Measurements from ENCODE around the gene COPS9.

GRCh38 chr2:240155745-240156390 lies 19.8 kb upstream of the COPS9 start:
- TF ChIP-seq CTCF (conservative IDR thresholded peaks at IDR 0.05 in 1 of 2, IDR thresholded peaks at IDR 0.05 in 1 of 2; ENCODE audit: extremely low read depth in 1 of 2, insufficient read depth in 1 of 2, low read depth in 1 of 2, low read length in 2 of 2) (no peak), EZH2 (IDR thresholded peaks at IDR 0.05; ENCODE audit: borderline replicate concordance, low read length) (no peak)
